ENCODE results near the gene PCDH11Y. TPM values are rescaled to one million over a fixed set of nuclear protein-coding genes. Genes with fewer than 3 reads are reported as not detected.
"Not testable (repeated sequence)": the region's sequence is repeated elsewhere in the genome, so short reads cannot be mapped to it uniquely, and the experiment has no call there.

The PCDH11Y gene, protein sequence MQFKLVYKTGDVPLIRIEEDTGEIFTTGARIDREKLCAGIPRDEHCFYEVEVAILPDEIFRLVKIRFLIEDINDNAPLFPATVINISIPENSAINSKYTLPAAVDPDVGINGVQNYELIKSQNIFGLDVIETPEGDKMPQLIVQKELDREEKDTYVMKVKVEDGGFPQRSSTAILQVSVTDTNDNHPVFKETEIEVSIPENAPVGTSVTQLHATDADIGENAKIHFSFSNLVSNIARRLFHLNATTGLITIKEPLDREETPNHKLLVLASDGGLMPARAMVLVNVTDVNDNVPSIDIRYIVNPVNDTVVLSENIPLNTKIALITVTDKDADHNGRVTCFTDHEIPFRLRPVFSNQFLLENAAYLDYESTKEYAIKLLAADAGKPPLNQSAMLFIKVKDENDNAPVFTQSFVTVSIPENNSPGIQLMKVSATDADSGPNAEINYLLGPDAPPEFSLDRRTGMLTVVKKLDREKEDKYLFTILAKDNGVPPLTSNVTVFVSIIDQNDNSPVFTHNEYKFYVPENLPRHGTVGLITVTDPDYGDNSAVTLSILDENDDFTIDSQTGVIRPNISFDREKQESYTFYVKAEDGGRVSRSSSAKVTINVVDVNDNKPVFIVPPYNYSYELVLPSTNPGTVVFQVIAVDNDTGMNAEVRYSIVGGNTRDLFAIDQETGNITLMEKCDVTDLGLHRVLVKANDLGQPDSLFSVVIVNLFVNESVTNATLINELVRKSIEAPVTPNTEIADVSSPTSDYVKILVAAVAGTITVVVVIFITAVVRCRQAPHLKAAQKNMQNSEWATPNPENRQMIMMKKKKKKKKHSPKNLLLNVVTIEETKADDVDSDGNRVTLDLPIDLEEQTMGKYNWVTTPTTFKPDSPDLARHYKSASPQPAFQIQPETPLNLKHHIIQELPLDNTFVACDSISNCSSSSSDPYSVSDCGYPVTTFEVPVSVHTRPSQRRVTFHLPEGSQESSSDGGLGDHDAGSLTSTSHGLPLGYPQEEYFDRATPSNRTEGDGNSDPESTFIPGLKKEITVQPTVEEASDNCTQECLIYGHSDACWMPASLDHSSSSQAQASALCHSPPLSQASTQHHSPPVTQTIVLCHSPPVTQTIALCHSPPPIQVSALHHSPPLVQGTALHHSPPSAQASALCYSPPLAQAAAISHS (N-terminal part only)
- polyA plus RNA-seq (2012; rRNA removed) = not detected in 2 replicates
- polyA plus RNA-seq (2012; cell fraction: cytosol; rRNA removed) = not detected in 2 replicates
- not detected in 2 replicates for polyA plus RNA-seq (2012; cell fraction: nucleus; rRNA removed)

DNA sequence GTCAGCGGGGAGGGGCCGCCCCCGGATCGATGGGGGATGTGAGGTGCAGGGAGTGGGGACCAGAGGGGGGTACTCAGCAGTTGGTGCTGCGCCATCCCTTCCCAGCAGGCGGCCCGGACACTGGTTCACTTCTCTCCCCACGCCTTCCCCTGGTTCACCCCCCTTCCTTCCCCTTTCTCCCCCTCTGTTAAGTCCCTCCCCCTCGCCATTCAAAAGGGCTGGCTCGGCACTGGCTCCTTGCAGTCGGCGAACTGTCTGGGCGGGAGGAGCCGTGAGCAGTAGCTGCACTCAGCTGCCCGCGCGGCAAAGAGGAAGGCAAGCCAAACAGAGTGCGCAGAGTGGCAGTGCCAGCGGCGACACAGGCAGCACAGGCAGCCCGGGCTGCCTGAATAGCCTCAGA is at the start of gene PCDH11Y:
Gene PCDH11Y (plus strand): TSS at position 240 of the 400 bp plus-strand sequence. CDS start 56,804 bp downstream, outside the sequence.
- H3K4me1 ChIP-seq (ENCODE audit: control insufficient read depth in 1 of 2, insufficient read depth in 2 of 2, low read depth in 1 of 2, low read length in 1 of 2); DNase-seq; H3F3A ChIP-seq (replicated peaks; ENCODE audit: insufficient read depth); H3K9me3 ChIP-seq; H3K4me2 ChIP-seq; CTCF ChIA-PET; H2AFZ ChIP-seq (ENCODE audit: low read depth); H3K36me3 ChIP-seq (replicated peaks in 1 of 2; ENCODE audit: control insufficient read depth in 1 of 2, insufficient read depth in 2 of 2, low read length in 1 of 2); POLR2A ChIA-PET; H3K79me2 ChIP-seq (ENCODE audit: insufficient read depth); H3K4me3 ChIP-seq (ENCODE audit: low read depth in 2 of 2, low read length in 1 of 2); H3K9ac ChIP-seq; H3K9me2 ChIP-seq; H4K20me1 ChIP-seq (ENCODE audit: insufficient read depth); H3K27me3 ChIP-seq (ENCODE audit: insufficient read depth); H3K27ac ChIP-seq (ENCODE audit: low read depth in 2 of 2, low read length in 1 of 2): not testable (repeated sequence)
- no CpG with 5 or more reads among the region's 21 CpGs for WGBS (ENCODE audit: low lambda C conversion rate)

DNA sequence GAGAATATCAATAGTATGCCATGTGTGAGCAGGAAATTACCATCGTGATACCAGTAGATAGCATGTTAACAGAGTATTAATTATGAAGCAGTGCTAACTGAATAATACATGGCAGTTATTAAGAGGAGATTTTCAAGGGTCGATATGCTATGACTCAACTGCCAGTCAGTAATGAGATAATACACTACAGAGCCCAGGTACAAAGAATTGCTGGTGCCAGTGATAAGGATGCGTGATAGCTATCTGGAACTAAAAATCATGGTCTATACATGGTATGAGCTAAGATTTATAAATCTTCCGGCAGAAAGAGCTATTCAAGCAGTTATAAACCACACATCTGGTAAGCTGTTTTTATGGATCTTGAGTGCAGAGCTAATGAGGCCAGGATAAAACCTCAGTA is 32.2 kb upstream of the PCDH11Y start:
- CTCF ChIA-PET; H3K27me3 ChIP-seq (ENCODE audit: insufficient read depth); H3K9me3 ChIP-seq; H3K27ac ChIP-seq (ENCODE audit: low read depth in 2 of 2, low read length in 1 of 2); H3K36me3 ChIP-seq (replicated peaks in 1 of 2; ENCODE audit: control insufficient read depth in 1 of 2, insufficient read depth in 2 of 2, low read length in 1 of 2); H4K20me1 ChIP-seq (ENCODE audit: insufficient read depth); POLR2A ChIA-PET; H3K9me2 ChIP-seq; DNase-seq; H3F3A ChIP-seq (replicated peaks; ENCODE audit: insufficient read depth); H3K4me2 ChIP-seq; H3K79me2 ChIP-seq (ENCODE audit: insufficient read depth); H3K4me3 ChIP-seq (ENCODE audit: low read depth in 2 of 2, low read length in 1 of 2); H3K9ac ChIP-seq; H2AFZ ChIP-seq (ENCODE audit: low read depth); H3K4me1 ChIP-seq (ENCODE audit: control insufficient read depth in 1 of 2, insufficient read depth in 2 of 2, low read depth in 1 of 2, low read length in 1 of 2): not testable (repeated sequence)
- no CpG with 5 or more reads among the region's 4 CpGs for WGBS (ENCODE audit: low lambda C conversion rate)

- H3K79me2 ChIP-seq (ENCODE audit: insufficient read depth); H3K27ac ChIP-seq (ENCODE audit: low read depth in 2 of 2, low read length in 1 of 2); H3K9ac ChIP-seq; DNase-seq; POLR2A ChIA-PET; H2AFZ ChIP-seq (ENCODE audit: low read depth); CTCF ChIA-PET; H3K4me1 ChIP-seq (ENCODE audit: control insufficient read depth in 1 of 2, insufficient read depth in 2 of 2, low read depth in 1 of 2, low read length in 1 of 2); H4K20me1 ChIP-seq (ENCODE audit: insufficient read depth); H3K36me3 ChIP-seq (replicated peaks in 1 of 2; ENCODE audit: control insufficient read depth in 1 of 2, insufficient read depth in 2 of 2, low read length in 1 of 2); H3F3A ChIP-seq (replicated peaks; ENCODE audit: insufficient read depth); H3K9me3 ChIP-seq; H3K4me3 ChIP-seq (ENCODE audit: low read depth in 2 of 2, low read length in 1 of 2); H3K9me2 ChIP-seq; H3K27me3 ChIP-seq (ENCODE audit: insufficient read depth); H3K4me2 ChIP-seq: not testable (repeated sequence)
- 0% methylated on average over 1 of the region's 8 CpGs for WGBS (ENCODE audit: low lambda C conversion rate)
Measured at GRCh38 chrY:4991743-4992400, 8.2 kb upstream of the PCDH11Y start.

DNA sequence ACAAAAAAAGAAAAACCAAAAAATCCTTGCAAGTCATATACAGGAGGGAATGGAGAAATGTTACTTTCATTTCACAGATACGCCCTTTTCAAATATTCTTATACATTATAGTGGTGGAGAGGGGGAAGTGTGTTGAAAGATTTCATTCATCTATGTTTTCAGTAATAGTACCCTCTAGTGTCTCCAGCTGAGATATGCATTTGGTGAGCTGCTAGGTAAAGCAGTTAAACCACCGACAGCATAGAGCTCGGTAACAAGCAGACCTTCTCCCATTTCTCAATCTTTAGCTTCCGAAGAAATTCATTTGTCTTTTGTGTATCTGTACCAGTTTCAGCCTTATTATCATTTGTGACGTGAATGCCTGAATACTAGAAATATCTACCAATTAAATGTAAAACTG is 5.2 kb upstream of the PCDH11Y start:
- CTCF ChIA-PET; H3K9me2 ChIP-seq; H2AFZ ChIP-seq (ENCODE audit: low read depth); H3K9me3 ChIP-seq; H3K9ac ChIP-seq; H3K27me3 ChIP-seq (ENCODE audit: insufficient read depth); H3K36me3 ChIP-seq (replicated peaks in 1 of 2; ENCODE audit: control insufficient read depth in 1 of 2, insufficient read depth in 2 of 2, low read length in 1 of 2); H3K27ac ChIP-seq (ENCODE audit: low read depth in 2 of 2, low read length in 1 of 2); DNase-seq; H3K4me3 ChIP-seq (ENCODE audit: low read depth in 2 of 2, low read length in 1 of 2); POLR2A ChIA-PET; H4K20me1 ChIP-seq (ENCODE audit: insufficient read depth); H3K79me2 ChIP-seq (ENCODE audit: insufficient read depth); H3K4me2 ChIP-seq; H3K4me1 ChIP-seq (ENCODE audit: control insufficient read depth in 1 of 2, insufficient read depth in 2 of 2, low read depth in 1 of 2, low read length in 1 of 2); H3F3A ChIP-seq (replicated peaks; ENCODE audit: insufficient read depth): not testable (repeated sequence)
- WGBS (ENCODE audit: low lambda C conversion rate) = no CpG with 5 or more reads among the region's 5 CpGs

GRCh38 chrY:5002476-5003184 is 2.5 kb downstream of the PCDH11Y start:
- H3K79me2 ChIP-seq (ENCODE audit: insufficient read depth); H3K27ac ChIP-seq (ENCODE audit: low read depth in 2 of 2, low read length in 1 of 2); POLR2A ChIA-PET; H3K4me2 ChIP-seq; H3K9me3 ChIP-seq; H2AFZ ChIP-seq (ENCODE audit: low read depth); H3K4me1 ChIP-seq (ENCODE audit: control insufficient read depth in 1 of 2, insufficient read depth in 2 of 2, low read depth in 1 of 2, low read length in 1 of 2); H3K4me3 ChIP-seq (ENCODE audit: low read depth in 2 of 2, low read length in 1 of 2); H4K20me1 ChIP-seq (ENCODE audit: insufficient read depth); H3K36me3 ChIP-seq (replicated peaks in 1 of 2; ENCODE audit: control insufficient read depth in 1 of 2, insufficient read depth in 2 of 2, low read length in 1 of 2); H3K9me2 ChIP-seq; H3K9ac ChIP-seq; CTCF ChIA-PET; DNase-seq; H3K27me3 ChIP-seq (ENCODE audit: insufficient read depth); H3F3A ChIP-seq (replicated peaks; ENCODE audit: insufficient read depth): not testable (repeated sequence)
- 0% methylated on average over 1 of the region's 55 CpGs for whole genome bisulfite sequencing (ENCODE audit: low lambda C conversion rate)
